Karpas-422 (cell line): ENCODE data around the gene AGMO. TPM values are rescaled to one million over a fixed set of nuclear protein-coding genes. Genes with fewer than 3 reads are reported as not detected.

ENCODE experiments used
- DNase-seq: peaks from one replicate; pipeline ENCODE4 v3.0.0-alpha.2; 2015
- H2AFZ ChIP-seq: fragments of 200-600 bp; sonication (generic); 2 replicates; pipeline ENCODE4 v1.6.1; 2014; ENCODE audit warnings: antibody characterized with exemption, low read length, mixed read lengths
- H3K27ac ChIP-seq: fragments of 200-600 bp; sonication (generic); 2 replicates; pipeline ENCODE4 v1.5.1; 2014; ENCODE audit warnings: mild to moderate bottlenecking, low read length, moderate library complexity
- H3K27me3 ChIP-seq: fragments of 200-600 bp; sonication (generic); 2 replicates; pipeline ENCODE4 v1.6.1; 2014; ENCODE audit warnings: low read length, mixed read lengths
- H3K36me3 ChIP-seq: fragments of 200-600 bp; sonication (generic); 2 replicates; pipeline ENCODE4 v1.6.1; 2014; ENCODE audit warnings: low read length, mixed read lengths; ENCODE audit not compliant: insufficient read depth
- H3K4me1 ChIP-seq: fragments of 200-600 bp; sonication (generic); 2 replicates; pipeline ENCODE4 v1.6.1; 2014; ENCODE audit warnings: mild to moderate bottlenecking, low read length, mixed read lengths
- H3K4me2 ChIP-seq: fragments of 200-600 bp; sonication (generic); 2 replicates; pipeline ENCODE4 v1.6.1; 2014; ENCODE audit warnings: low read length, low read depth, mild to moderate bottlenecking; ENCODE audit not compliant: poor library complexity, severe bottlenecking
- H3K4me3 ChIP-seq: fragments of 200-600 bp; sonication (generic); 2 replicates; pipeline ENCODE4 v1.5.1; 2014; ENCODE audit warnings: mild to moderate bottlenecking, antibody characterized with exemption, low read length, mixed read lengths
- H3K79me2 ChIP-seq: fragments of 200-600 bp; sonication (generic); 2 replicates; pipeline ENCODE4 v1.6.1; 2014; ENCODE audit warnings: mild to moderate bottlenecking, low read length, mixed read lengths
- H3K9ac ChIP-seq: fragments of 200-600 bp; sonication (generic); 2 replicates; pipeline ENCODE4 v1.6.0; 2014; ENCODE audit warnings: low read length
- H3K9me2 ChIP-seq: fragments of 200-600 bp; sonication (generic), shearing (Covaris generic); replicated peaks from 2 replicates; pipeline ENCODE4 v1.6.0; 2014; ENCODE audit warnings: mild to moderate bottlenecking, low read length, moderate library complexity; ENCODE audit not compliant: insufficient read depth
- H3K9me3 ChIP-seq: fragments of 300-700, 200-600 bp; sonication (generic); 2 replicates; pipeline ENCODE4 v1.6.1; 2014; ENCODE audit warnings: low read length, mixed read lengths
- H4K20me1 ChIP-seq: fragments of 200-600 bp; sonication (generic); 2 replicates; pipeline ENCODE4 v1.6.1; 2014; ENCODE audit warnings: mild to moderate bottlenecking, antibody characterized with exemption, low read length, low read depth; ENCODE audit not compliant: insufficient read depth
- total RNA-seq: library from RNA; depleted of rRNA; stranded (reverse); fragments of >200 nt; shearing (Covaris generic); gene quantifications from 2 replicates; pipeline ENCODE4 v1.2.3, GENCODE V29; 2014; ENCODE audit warnings: low replicate concordance

Gene AGMO
- total RNA-seq, 1 experiment from 2014 or later, result not detected

GRCh38 chr7:15418264-15418663 is 143.6 kb downstream of the AGMO start:
- H3K36me3 ChIP-seq, result no peaks in the 10 kb centered on the region
- no peak overlapping the region for H3K4me3 ChIP-seq
- H3K4me1 ChIP-seq, result no peaks in the 10 kb centered on the region
- H2AFZ ChIP-seq, result no peak overlapping the region
- H3K79me2 ChIP-seq, result no peaks in the 10 kb centered on the region
- H3K9ac ChIP-seq, result no peak overlapping the region
- peaks cover 22% of the 10 kb centered on the region for H3K9me3 ChIP-seq
- H3K9me2 ChIP-seq, result no peaks in the 10 kb centered on the region
- no peaks in the 10 kb centered on the region for H4K20me1 ChIP-seq
- no peaks in the 10 kb centered on the region for H3K27me3 ChIP-seq
- no peak overlapping the region for H3K4me2 ChIP-seq
- H3K27ac ChIP-seq, result no peak overlapping the region
- DNase-seq, result no peak

- Histone ChIP-seq H2AFZ (no peak overlapping the region), H3K27me3 (no peaks in the 10 kb centered on the region), H4K20me1 (no peaks in the 10 kb centered on the region), H3K9me2 (no peaks in the 10 kb centered on the region), H3K4me3 (no peak overlapping the region), H3K4me1 (no peaks in the 10 kb centered on the region), H3K9me3 (peaks cover 22% of the 10 kb centered on the region), H3K36me3 (no peaks in the 10 kb centered on the region), H3K27ac (no peak overlapping the region), H3K9ac (no peak overlapping the region), H3K4me2 (no peak overlapping the region), H3K79me2 (no peaks in the 10 kb centered on the region)
- no peak for DNase-seq
Observed at GRCh38 chr7:15417341-15417988, 144.3 kb downstream of the AGMO start.

GRCh38 chr7:15411019-15411418 is 150.8 kb downstream of the AGMO start:
- Histone ChIP-seq H3K27ac (no peak overlapping the region), H4K20me1 (no peaks in the 10 kb centered on the region), H3K4me3 (no peak overlapping the region), H3K9me2 (no peaks in the 10 kb centered on the region), H3K9ac (no peak overlapping the region), H2AFZ (no peak overlapping the region), H3K27me3 (no peaks in the 10 kb centered on the region), H3K9me3 (peaks cover 7% of the 10 kb centered on the region), H3K79me2 (no peaks in the 10 kb centered on the region), H3K4me2 (no peak overlapping the region), H3K4me1 (no peaks in the 10 kb centered on the region), H3K36me3 (no peaks in the 10 kb centered on the region)
- no peak for DNase-seq

DNA sequence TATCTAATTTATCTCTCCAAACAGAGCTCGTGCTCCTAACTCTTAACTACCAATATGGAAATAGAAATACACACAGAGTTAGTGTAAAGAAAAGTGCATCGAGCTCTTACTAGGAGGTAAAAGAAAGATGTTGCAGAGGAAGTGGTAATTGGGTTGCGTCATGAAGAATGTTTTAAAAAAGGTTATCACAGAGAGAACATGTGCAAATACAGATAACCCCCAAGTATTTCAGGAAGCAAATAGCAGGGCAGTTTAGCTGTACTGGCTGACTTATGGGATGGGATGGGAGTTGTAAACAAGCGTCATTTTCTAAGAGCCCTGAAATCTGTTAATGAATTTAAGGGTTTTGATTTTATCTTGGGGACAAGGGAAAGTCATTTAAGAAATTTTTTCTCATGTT is 153.9 kb downstream of the AGMO start:
- H3K27me3 ChIP-seq, result no peaks in the 10 kb centered on the region
- no peak overlapping the region for H3K27ac ChIP-seq
- no peak overlapping the region for H2AFZ ChIP-seq
- no peaks in the 10 kb centered on the region for H3K36me3 ChIP-seq
- no peak overlapping the region for H3K4me2 ChIP-seq
- no peak overlapping the region for H3K9ac ChIP-seq
- no peaks in the 10 kb centered on the region for H3K9me2 ChIP-seq
- no peaks in the 10 kb centered on the region for H3K4me1 ChIP-seq
- H3K79me2 ChIP-seq, result no peaks in the 10 kb centered on the region
- H3K4me3 ChIP-seq, result no peak overlapping the region
- H4K20me1 ChIP-seq, result no peaks in the 10 kb centered on the region
- H3K9me3 ChIP-seq, result peaks cover 11% of the 10 kb centered on the region
- no peak for DNase-seq

- Histone ChIP-seq H4K20me1 (no peaks in the 10 kb centered on the region), H2AFZ (no peak overlapping the region), H3K4me1 (no peaks in the 10 kb centered on the region), H3K9ac (no peak overlapping the region), H3K9me3 (peaks cover 11% of the 10 kb centered on the region), H3K9me2 (no peaks in the 10 kb centered on the region), H3K4me2 (no peak overlapping the region), H3K36me3 (no peaks in the 10 kb centered on the region), H3K27me3 (no peaks in the 10 kb centered on the region), H3K4me3 (no peak overlapping the region), H3K27ac (no peak overlapping the region), H3K79me2 (no peaks in the 10 kb centered on the region)
- DNase-seq, result no peak
Observed at GRCh38 chr7:15403751-15404150, 158.1 kb downstream of the AGMO start.

- Histone ChIP-seq H2AFZ (no peak overlapping the region), H3K9me3 (peaks cover 11% of the 10 kb centered on the region; the same call in 1 of the 2 replicates), H3K9me2 (no peaks in the 10 kb centered on the region), H3K4me2 (no peak overlapping the region), H3K4me3 (no peak overlapping the region), H3K9ac (no peak overlapping the region), H3K79me2 (no peaks in the 10 kb centered on the region), H4K20me1 (no peaks in the 10 kb centered on the region), H3K36me3 (no peaks in the 10 kb centered on the region), H3K27ac (no peak overlapping the region), H3K4me1 (no peaks in the 10 kb centered on the region), H3K27me3 (no peaks in the 10 kb centered on the region)
- DNase-seq, result no peak
Observed at GRCh38 chr7:15403315-15403714, 158.5 kb downstream of the AGMO start.

DNA sequence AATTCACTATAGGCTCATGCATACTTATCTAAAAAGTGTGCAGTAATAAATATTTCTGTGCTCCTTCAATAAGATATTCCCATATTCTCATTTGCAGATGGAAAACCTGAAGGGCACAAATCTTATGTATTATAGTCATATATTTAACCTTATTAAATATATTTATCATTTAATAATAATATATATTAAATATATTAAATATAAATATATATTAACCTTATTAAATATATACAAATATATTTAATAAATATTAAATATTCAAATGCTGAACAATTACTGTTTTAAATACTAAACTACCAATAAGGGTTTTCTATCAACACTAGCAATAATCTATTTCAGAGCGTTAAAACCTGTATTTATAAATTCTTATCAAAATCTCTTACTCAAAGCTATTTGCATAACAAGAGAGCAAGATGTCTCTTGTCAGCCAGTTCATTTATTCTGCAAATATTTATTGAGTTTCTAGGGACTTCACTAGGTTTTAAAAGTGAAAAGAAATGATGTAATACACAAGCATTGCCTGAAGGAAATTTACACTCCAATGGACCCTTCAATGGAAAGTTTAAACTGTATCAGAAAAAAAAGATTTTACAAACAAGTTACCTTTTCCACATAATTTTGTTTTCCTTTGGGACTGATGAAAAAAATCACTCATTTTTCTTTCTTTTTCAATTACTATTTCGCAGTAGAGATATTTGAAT is 159.2 kb downstream of the AGMO start:
- Histone ChIP-seq H3K9me3 (peaks cover 11% of the 10 kb centered on the region), H3K27me3 (no peaks in the 10 kb centered on the region), H4K20me1 (no peaks in the 10 kb centered on the region), H3K9ac (no peak overlapping the region), H3K27ac (no peak overlapping the region), H3K9me2 (no peaks in the 10 kb centered on the region), H3K4me1 (no peaks in the 10 kb centered on the region), H3K79me2 (no peaks in the 10 kb centered on the region), H3K4me2 (no peak overlapping the region), H3K4me3 (no peak overlapping the region), H3K36me3 (no peaks in the 10 kb centered on the region), H2AFZ (no peak overlapping the region)
- DNase-seq, result no peak

DNA sequence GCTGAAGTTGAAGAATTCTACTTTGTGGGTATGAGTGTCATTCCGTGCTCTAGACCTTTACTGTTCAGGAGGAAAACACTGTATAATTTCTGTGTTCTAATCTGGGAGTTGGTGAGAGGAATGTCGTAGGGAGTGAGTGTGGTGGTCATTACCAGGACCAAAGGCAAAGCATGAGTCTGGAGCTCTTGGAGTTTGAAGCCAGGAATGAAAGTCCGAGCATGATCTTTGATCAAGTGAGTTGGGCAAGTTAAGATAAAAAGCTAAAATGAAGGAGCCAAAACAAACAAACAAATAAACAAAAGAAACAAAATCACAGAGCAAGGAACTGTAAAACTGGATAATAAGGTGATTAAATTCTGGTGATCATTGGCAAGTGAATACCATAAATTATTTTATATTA is 161.4 kb downstream of the AGMO start:
- Histone ChIP-seq H3K4me3 (no peak overlapping the region), H3K9me3 (peaks cover 17% of the 10 kb centered on the region), H3K27ac (no peak overlapping the region), H3K4me1 (no peaks in the 10 kb centered on the region), H3K9ac (no peak overlapping the region), H3K79me2 (no peaks in the 10 kb centered on the region), H3K36me3 (no peaks in the 10 kb centered on the region), H4K20me1 (no peaks in the 10 kb centered on the region), H3K27me3 (no peaks in the 10 kb centered on the region), H3K9me2 (no peaks in the 10 kb centered on the region), H3K4me2 (no peak overlapping the region), H2AFZ (no peak overlapping the region)
- no peak for DNase-seq
